GM19463 (cell line): Measurements from ENCODE around the gene FUCA2.

Source experiments
- ATAC-seq: cut with Tn5 transposase; IDR thresholded peaks from one replicate; pipeline ENCODE4 v1.9.1; 2021; ENCODE audit warnings: mild to moderate bottlenecking, moderate library complexity; ENCODE audit not compliant: unreplicated experiment

FUCA2 gene

DNA sequence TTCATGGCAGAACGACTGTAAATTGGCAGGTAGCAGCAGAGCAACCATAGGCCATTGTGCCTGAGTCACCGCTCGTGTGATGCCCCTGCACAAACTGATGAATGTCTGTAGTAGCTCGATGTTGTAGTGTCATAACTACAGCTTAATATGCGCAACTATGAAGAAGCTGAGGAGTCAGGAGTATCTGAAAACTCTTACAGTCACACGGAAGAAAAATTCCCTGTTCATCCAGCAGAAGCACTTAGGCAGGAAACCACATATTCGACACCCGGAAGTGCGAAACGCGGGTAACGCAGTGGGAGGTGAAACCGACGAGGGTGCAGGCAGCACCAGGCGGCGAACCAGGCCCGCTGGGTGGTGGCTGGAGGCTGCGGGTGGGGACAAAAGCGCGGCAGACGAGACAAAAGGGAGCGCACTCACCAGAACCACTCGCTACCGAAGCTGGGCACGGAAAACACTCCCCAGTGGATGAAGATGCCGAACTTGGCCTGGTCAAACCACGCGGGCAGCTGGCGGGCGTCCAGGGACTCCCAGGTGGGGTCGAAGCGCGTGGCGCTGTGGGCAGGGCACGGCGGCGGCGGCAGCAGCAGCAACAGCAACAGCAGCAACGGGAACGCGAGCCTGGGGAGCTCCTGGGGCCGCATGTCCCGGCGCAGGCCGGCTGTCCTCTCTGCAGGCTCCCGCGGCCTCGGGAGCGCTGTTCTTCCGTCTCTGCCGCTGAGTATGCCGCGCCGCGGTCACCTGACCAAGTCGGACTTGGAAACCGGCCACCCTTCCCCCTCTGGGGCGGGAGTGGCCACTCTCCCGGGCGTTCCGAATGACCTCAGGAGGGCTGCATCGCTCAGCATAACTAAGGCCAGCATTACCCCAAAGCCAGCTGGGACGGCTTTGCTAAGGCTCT, at the start of gene FUCA2:
Gene FUCA2 (minus strand): TSS at position 730 of the 901 bp plus-strand sequence. CDS start 86 bp downstream, at position 644.
- peak; percentile 44 for ATAC-seq

- no peak for ATAC-seq
Measured at GRCh38 chr6:143561105-143561704, 49.7 kb upstream of the FUCA2 start.

DNA sequence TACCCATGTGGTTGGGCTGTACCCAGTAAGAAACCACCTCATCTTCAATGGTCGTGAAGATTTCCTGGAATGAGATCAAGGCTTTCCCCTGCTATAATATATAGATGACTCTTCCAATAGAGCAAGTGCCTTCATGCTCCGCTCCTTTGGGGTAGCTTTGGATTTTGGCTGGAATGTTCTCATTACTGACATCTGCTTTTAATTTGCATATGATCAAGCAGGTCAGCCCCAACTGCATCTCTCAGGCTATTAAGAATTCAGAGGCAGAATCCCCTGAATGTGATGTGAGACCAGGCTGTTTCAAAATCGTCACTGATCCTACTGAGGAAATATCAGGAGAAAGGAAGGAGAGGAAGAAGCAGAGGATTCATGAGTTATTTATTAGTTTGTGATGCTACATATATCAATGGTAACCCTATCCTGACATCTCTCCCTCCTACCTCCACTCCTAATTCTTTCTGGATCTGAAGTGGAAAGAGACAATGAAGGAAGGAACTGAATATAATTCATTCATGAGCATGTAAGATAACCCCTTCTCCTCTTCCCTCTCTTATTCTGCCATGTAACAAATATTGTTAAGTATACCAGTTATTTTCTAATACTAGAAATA, 47.6 kb upstream of the FUCA2 start:
- ATAC-seq, result no peak

DNA sequence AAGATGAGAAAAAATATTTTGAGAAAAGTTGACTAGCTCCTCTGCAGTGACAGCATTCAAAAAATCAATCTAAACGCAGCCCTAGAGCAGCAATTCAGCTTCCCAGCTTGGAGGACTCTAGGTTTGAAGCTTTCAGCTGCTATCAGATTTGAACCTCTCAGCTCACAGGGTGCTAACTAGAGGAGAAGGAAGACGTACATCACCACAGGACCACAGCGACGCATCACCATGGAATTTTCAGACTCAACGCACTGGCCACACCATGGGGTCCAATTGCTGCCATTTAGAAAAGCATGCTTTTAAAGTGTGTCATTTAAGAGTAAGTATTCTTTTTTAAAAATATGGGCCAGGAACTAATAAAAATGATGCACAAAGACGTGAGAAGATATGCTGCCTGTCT, 45.0 kb upstream of the FUCA2 start:
- ATAC-seq, result no peak

DNA sequence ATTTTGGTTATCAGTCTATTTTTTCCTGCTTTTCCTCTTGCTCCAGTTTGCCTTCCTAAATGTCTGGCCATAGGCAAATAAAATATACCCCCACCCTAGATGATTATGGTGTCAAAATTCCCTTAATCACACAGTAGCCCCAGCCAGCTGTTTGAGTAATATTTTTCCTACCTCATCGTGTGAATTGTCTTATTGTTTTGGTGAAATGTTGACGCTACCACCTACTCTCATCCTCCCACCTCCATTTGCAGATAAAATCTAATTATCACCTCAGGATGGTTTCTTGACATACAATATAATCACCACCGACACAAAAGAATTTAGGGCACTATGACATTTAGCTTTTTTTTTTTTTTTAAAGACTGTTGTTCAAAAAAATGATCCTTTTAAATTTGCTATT, 44.1 kb upstream of the FUCA2 start:
- no peak for ATAC-seq

- ATAC-seq, result no peak
Measured at GRCh38 chr6:143555071-143555492, 43.6 kb upstream of the FUCA2 start.

DNA sequence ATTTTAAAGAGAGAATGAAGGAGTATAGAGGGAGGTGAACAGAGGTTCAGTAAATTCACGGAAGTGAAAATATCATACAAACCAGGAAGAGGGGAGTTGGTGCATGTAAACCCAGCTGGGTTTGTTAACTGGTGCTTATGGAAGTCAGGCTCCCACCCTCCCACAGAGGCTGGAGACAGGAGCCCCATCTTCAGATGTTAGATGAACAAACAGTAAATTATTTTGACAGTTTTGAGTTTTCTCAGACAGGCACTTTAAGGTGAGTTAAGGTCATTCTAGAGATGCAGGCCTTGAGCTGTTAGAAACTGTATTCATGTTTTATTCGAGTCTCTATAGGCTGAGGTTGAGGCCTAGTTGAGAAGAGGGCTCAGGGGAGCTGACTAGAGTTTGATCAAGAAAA, 41.8 kb upstream of the FUCA2 start:
- ATAC-seq, result no peak

- ATAC-seq, result no peak
Measured at GRCh38 chr6:143549949-143550268, 38.4 kb upstream of the FUCA2 start.

DNA sequence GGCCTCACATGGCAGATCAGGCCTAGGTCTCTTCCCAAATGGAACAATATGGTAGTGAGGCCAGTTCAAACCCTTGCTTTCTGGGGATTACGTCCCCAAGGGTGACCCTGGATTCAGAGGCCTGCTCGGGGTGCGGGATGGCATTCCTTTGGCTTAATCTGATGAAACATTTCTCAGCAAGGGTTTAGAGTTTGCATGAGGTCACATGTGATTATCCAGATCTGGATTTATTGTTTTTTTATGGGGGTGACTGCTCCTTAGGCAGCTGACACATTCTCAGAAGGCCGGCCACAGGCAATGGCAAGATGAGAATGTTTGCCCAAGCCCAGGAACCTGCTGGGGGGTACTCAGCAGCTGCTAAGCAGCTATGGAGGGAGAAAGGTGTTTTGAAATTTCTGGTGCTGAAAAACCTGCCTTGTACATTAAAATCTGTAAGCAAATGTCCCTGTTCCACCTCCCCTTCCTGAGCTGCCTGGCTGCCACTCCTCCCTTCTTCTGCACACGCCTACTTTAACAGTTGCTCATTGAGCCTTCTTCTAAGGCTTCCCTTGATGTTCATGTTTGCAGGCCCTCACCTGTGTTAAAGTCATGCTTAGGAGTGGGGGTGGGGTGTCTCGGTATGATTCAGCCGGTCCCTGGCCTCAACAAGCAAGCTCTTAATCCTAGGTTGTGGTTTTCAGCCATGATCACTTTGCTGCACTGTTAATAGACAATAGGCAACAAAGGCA, 37.9 kb upstream of the FUCA2 start:
- peak; percentile 82 for ATAC-seq

DNA sequence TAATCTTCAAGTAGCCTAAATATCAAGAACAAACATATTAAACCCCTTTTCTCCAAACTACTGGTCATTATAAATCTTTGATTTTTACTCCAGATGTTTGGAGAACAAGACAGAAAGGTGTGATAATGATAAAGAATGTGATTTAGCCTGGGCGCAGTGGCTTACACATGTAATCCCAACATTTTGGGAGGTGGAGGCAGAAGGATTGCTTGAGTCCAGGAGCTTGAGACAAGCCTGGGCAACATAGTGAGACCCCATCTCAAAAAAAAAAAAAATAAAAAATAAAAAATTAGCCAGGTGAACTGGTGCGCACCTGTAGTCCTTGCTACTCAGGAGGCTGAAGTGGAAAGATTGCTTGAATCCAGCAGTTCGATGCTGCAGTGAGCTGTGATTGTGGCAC, 35.1 kb upstream of the FUCA2 start:
- no peak for ATAC-seq

GRCh38 chr6:143545976-143546547, 34.5 kb upstream of the FUCA2 start:
- no peak for ATAC-seq

DNA sequence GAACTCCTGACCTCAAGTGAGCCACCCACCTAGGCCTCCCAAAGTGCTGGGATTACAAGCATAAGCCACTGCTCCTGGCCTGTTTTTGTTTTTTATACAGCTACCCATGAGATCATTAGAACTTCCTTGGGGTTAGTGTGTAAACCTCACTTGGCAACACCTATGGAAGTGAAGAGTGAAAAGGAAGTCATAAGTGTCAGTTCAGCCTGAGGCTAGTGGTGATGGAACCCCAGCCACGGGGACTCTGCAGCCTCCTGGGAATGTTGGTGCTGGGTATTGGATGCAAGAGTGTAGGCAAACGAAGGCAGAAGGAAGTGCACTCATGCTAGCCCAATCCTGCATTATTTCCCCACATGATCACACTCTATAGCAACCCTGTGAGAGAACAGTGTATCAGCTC, 33.6 kb upstream of the FUCA2 start:
- ATAC-seq, result no peak

- no peak for ATAC-seq
Measured at GRCh38 chr6:143544011-143544696, 32.6 kb upstream of the FUCA2 start.

GRCh38 chr6:143543435-143543834, 31.9 kb upstream of the FUCA2 start:
- no peak for ATAC-seq

GRCh38 chr6:143542888-143543287, 31.4 kb upstream of the FUCA2 start:
- ATAC-seq, result no peak

DNA sequence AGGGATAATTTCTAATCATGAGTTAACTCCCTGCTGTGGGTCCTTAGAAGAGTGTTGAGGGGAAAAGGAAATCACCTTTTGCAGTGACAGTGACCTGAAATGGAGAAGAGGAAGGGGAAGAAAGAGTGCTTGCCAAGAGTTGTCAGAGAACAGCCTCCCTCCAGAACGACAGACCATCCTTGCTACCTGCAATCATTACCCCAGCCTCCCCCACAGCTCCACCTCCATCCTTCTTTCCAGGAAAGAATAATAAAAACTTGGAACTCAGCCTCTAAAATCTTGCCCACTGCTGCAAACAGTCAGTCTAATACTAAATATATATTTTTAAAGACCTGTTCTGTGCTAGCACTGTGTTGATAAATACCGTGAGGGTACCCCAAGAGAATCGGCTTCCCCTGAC, 28.7 kb upstream of the FUCA2 start:
- no peak for ATAC-seq

DNA sequence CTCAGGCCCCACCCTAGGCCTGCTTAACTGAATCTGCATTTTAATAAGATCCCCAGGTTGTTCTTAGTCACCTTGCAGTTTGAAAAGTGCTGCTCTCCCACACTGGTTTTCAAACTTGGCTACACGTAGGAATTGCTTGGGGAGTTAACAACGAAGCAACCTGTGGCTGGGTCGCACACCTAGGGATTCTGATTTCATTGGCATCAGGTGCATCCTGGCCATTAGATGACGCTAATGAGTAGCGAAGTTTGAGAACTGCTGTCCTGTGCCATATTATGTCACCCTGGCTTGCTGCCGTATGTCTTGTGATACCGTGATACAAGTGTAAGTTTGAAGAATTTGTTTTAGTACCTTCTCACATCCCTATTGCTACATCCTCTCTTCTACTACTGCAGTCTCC, 28.2 kb upstream of the FUCA2 start:
- ATAC-seq, result no peak

GRCh38 chr6:143539106-143539505, 27.6 kb upstream of the FUCA2 start:
- ATAC-seq, result no peak

GRCh38 chr6:143538374-143538773, 26.9 kb upstream of the FUCA2 start:
- ATAC-seq, result no peak

- ATAC-seq, result peak; percentile 57
Measured at GRCh38 chr6:143536866-143537691, 25.6 kb upstream of the FUCA2 start.
